Measurements from ENCODE around the gene TAS2R31.

Gene TAS2R31

GRCh38 chr12:10994307-10994706 is 36.9 kb downstream of the TAS2R31 start:
- DNase-seq: no peak

- no peak for DNase-seq
Measured at GRCh38 chr12:10989107-10989506, 42.1 kb downstream of the TAS2R31 start.

- no peak for DNase-seq
Measured at GRCh38 chr12:10986812-10987211, 44.4 kb downstream of the TAS2R31 start, which contains the start of gene TAS2R50. TAS2R50 (minus strand) TSS chr12:10986912; CDS start chr12:10986860, 52 bp downstream.

DNA sequence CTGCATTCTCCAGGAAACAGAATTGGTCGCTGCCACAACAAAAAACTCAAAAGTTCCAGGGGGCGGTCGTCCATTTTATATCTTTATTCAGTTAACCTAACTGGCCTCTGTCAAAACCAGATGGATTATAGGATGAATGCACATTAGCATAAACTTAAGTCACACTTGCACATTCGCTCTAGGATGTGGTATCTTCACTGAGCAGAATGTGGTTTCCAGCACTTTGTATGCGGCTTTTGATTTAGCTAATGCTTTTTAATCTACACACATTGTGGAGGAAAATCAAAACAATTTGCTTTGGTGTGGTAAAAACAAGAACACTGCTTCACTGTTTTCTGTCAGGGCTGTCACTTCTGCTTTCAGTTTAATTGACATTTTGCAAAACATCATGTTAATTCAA is 49.0 kb downstream of the TAS2R31 start:
- DNase-seq: no peak

All from NCI-H1436 treated with DMSO at 0.1 percent for 48 hours (cell line).